Ectodermal cell (in vitro differentiated cells): ENCODE measurements around the gene IGSF9.

Experiments
- H3K27ac ChIP-seq: 2 replicates; pipeline ENCODE4 v1.7.0; 2013; ENCODE audit warnings: mild to moderate bottlenecking, low read depth, low read length; ENCODE audit not compliant: insufficient read depth, poor library complexity, severe bottlenecking
- H3K27me3 ChIP-seq: 2 replicates; pipeline ENCODE4 v1.7.0; 2013; ENCODE audit warnings: mild to moderate bottlenecking, low read length; ENCODE audit not compliant: insufficient read depth, control insufficient read depth, poor library complexity, severe bottlenecking
- H3K36me3 ChIP-seq: one replicate; pipeline ENCODE4 v1.7.0; 2013; ENCODE audit warnings: low read length; ENCODE audit not compliant: control insufficient read depth, insufficient read depth
- H3K4me1 ChIP-seq: one replicate; pipeline ENCODE4 v1.7.0; 2013; ENCODE audit warnings: low read length; ENCODE audit not compliant: control insufficient read depth, insufficient read depth
- H3K4me3 ChIP-seq: 2 replicates; pipeline ENCODE4 v1.7.0; 2013; ENCODE audit warnings: low read depth, low read length, control low read depth; ENCODE audit not compliant: insufficient read depth
- H3K9me3 ChIP-seq: 2 replicates; pipeline ENCODE4 v1.7.0; 2013; ENCODE audit warnings: mild to moderate bottlenecking, low read length, moderate library complexity; ENCODE audit not compliant: control insufficient read depth
- WGBS, 2 experiments: methylation state at CpG; one replicate each; pipeline ENCODE4 v1.1.7; 2013; ENCODE audit warnings: missing lambda C conversion rate in 2 of 2; 5-methylcytosine and 5-hydroxymethylcytosine counted together

IGSF9 gene

GRCh38 chr1:159986531-159986930, 41.1 kb upstream of the IGSF9 start:
- H3K9me3 ChIP-seq: no peaks in the 10 kb centered on the region
- 93 to 100% methylated on average over 1 of the region's 1 CpG for WGBS, 2 experiments
- no peaks in the 10 kb centered on the region for H3K4me1 ChIP-seq
- H3K36me3 ChIP-seq: no peaks in the 10 kb centered on the region
- H3K4me3 ChIP-seq: no peak overlapping the region
- no peak overlapping the region for H3K27ac ChIP-seq
- H3K27me3 ChIP-seq: no peaks in the 10 kb centered on the region

DNA sequence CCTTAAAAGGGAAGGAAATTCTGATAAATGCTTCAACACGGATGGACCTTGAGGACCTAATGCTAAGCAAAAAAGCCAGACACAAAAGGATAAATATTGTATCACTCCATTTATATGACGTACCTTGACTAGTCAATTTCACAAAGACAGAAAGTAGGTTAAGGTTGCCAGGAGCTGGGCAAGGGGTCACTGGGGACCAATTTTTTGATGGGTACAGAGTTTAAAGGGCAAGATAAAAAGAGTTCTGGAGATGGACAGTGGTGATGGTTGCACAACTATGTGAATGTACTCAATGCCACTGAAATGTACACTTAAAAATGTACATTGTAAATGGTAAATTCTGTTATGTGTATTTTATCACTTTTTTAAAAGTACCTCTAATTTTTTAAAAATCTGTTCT, 40.7 kb upstream of the IGSF9 start:
- H3K4me1 ChIP-seq: no peaks in the 10 kb centered on the region
- H3K36me3 ChIP-seq: no peaks in the 10 kb centered on the region
- H3K27ac ChIP-seq: no peak overlapping the region
- H3K27me3 ChIP-seq: no peaks in the 10 kb centered on the region
- H3K9me3 ChIP-seq: no peaks in the 10 kb centered on the region
- 93 to 96% methylated on average over 2 of the region's 2 CpGs for WGBS, 2 experiments
- H3K4me3 ChIP-seq: no peak overlapping the region

DNA sequence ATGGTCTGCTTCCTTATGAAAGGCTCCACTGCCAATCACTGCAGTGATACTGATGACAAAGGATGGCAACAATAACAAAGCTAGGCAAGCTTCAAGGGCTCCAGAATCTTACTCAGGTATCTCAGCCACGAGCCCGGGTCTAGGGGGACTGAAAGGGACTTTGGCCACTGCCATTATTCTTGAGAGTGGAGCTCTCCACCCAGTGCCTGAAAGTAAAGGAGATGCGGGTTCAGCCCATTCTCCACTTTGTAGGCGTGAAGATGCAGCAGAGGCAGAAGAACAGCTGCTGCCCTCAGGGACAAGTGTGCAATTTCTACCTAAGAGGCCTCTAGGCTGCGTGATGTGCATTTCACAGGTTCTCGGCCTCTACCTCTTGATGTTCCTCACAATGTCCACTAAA, 40.1 kb upstream of the IGSF9 start:
- 92 to 98% methylated on average over 6 of the region's 6 CpGs for WGBS, 2 experiments

DNA sequence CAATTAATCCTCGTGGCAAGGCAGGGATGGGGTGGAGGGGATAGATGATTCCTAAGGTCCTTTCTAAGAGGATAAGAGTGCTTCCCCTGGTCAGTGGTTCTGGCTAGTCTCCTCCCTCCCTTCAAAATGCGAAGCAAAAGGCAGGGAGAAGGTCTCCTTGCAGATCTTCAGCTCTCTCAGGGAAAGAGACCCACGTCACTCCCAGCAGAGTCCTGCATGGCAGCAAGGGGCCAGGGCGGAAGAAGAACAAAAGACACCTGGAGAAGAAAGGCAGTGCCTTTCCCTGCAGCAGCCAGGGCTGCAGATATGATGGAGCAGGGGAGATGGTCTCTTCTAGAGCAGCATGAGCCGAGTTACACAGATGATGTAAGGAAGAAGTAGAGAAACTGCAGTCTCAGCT, 38.3 kb upstream of the IGSF9 start:
- Histone ChIP-seq H3K4me1 (no peaks in the 10 kb centered on the region), H3K36me3 (no peaks in the 10 kb centered on the region), H3K27ac (no peak overlapping the region), H3K9me3 (no peaks in the 10 kb centered on the region), H3K4me3 (no peak overlapping the region), H3K27me3 (no peaks in the 10 kb centered on the region)
- 70 to 71% methylated on average over 5 of the region's 5 CpGs for WGBS, 2 experiments

More for the DNA sequence above, 40.1 kb upstream of the IGSF9 start:
- Histone ChIP-seq H3K4me3 (no peak overlapping the region), H3K4me1 (no peaks in the 10 kb centered on the region), H3K27ac (no peak overlapping the region), H3K27me3 (no peaks in the 10 kb centered on the region), H3K9me3 (no peaks in the 10 kb centered on the region), H3K36me3 (no peaks in the 10 kb centered on the region)

- no peak overlapping the region for H3K27ac ChIP-seq
- no peaks in the 10 kb centered on the region for H3K27me3 ChIP-seq
- no peaks in the 10 kb centered on the region for H3K9me3 ChIP-seq
- WGBS, 2 experiments: 85 to 95% methylated on average over 5 of the region's 6 CpGs
- H3K4me3 ChIP-seq: no peak overlapping the region
- no peaks in the 10 kb centered on the region for H3K4me1 ChIP-seq
- no peaks in the 10 kb centered on the region for H3K36me3 ChIP-seq
Observed at GRCh38 chr1:159982280-159982679, 36.9 kb upstream of the IGSF9 start.

GRCh38 chr1:159981351-159982055, 36.1 kb upstream of the IGSF9 start:
- no peak overlapping the region for H3K4me3 ChIP-seq
- 91 to 94% methylated on average over 6 of the region's 6 CpGs for WGBS, 2 experiments
- H3K4me1 ChIP-seq: no peaks in the 10 kb centered on the region
- no peaks in the 10 kb centered on the region for H3K9me3 ChIP-seq
- no peaks in the 10 kb centered on the region for H3K36me3 ChIP-seq
- no peak overlapping the region for H3K27ac ChIP-seq
- no peaks in the 10 kb centered on the region for H3K27me3 ChIP-seq

DNA sequence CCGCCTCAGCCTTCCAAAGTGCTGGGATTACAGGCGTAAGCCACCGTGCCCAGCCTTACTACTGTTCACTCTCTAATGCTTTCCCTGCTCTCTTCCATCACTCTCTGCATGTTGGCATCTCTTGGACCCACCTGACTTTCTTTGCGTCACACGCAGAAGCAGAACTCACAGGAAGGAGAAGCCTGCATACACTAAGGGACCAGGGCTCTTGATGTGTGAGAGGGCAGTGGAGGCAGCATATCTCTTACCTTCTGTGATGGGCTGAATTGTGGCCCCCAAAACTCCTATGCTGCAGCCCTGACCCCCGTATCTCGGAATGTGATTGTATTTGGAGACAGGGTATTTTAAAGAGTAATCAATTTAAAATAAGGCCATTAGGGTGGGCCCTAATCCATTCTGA, 35.4 kb upstream of the IGSF9 start:
- WGBS, 2 experiments: 95 to 97% methylated on average over 7 of the region's 7 CpGs
- Histone ChIP-seq H3K4me3 (no peak overlapping the region), H3K27ac (no peak overlapping the region), H3K9me3 (no peaks in the 10 kb centered on the region), H3K27me3 (no peaks in the 10 kb centered on the region), H3K36me3 (no peaks in the 10 kb centered on the region), H3K4me1 (no peaks in the 10 kb centered on the region)

DNA sequence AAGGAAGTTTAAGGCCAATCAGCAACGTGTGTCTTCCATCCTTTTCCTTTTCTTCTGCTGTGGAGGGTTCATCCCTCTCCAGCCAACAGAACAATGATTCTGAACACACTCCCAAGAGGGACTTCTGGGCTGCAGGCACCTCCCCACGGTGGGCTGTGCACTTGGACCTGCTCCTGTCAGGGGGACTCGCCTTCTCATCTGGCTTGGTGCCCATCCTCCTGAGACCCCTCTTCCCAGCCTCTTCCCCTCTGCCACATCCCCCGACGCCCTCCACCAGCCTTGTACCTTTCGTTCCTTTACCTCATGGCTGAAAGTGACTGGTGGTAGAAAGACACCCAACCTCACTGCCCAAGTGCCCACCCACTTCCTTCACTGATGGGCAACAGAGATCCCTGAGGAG, 34.7 kb upstream of the IGSF9 start:
- 72 to 73% methylated on average over 6 of the region's 6 CpGs for WGBS, 2 experiments
- Histone ChIP-seq H3K27me3 (no peaks in the 10 kb centered on the region), H3K27ac (no peak overlapping the region), H3K36me3 (no peaks in the 10 kb centered on the region), H3K4me1 (no peaks in the 10 kb centered on the region), H3K9me3 (no peaks in the 10 kb centered on the region), H3K4me3 (no peak overlapping the region)

DNA sequence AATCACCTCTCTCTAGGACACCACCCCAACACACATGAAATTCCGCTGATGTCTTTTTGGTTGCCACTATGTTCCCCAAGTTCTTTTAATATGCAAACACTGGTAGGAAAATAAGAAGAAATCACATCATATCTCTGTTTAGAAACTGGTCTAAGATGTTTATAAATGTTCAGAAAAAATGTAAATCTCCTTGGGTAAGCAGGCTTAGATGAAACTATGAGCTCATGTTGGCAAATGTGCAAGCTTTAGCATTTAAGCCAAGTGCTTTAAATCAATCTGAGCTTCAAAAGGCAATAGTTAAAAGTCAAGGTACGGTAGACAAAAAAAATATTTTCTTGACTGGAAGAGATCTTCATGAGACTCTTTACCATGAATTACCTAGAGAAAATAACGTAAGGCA, 33.8 kb upstream of the IGSF9 start:
- Histone ChIP-seq H3K27me3 (no peaks in the 10 kb centered on the region), H3K4me1 (no peaks in the 10 kb centered on the region), H3K4me3 (no peak overlapping the region), H3K36me3 (no peaks in the 10 kb centered on the region), H3K27ac (no peak overlapping the region), H3K9me3 (no peaks in the 10 kb centered on the region)
- 100% methylated on average over 2 to 3 of the region's 3 CpGs for WGBS, 2 experiments

DNA sequence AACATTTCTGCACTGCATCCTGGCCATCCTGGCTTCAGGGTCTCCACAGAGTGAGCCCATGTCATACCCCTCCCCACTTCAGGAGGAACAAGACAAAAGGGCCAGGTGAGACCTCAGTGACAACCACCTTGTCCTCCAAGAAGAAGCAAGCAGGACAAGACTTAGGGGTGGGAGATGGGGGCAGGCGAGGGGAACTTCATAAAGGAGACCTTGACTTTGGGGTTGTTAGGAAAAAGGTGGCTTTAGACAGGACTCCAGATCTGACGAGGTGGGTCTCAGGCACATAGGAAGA, 32.6 kb upstream of the IGSF9 start:
- H3K4me1 ChIP-seq: no peaks in the 10 kb centered on the region
- no peaks in the 10 kb centered on the region for H3K36me3 ChIP-seq
- no peaks in the 10 kb centered on the region for H3K9me3 ChIP-seq
- WGBS, 2 experiments: 92 to 93% methylated on average over 2 of the region's 2 CpGs
- no peak overlapping the region for H3K27ac ChIP-seq
- H3K27me3 ChIP-seq: no peaks in the 10 kb centered on the region
- no peak overlapping the region for H3K4me3 ChIP-seq
